ENCODE results near the gene FBXO27.

The FBXO27 gene

GRCh38 chr19:38974624-38975213, 57.6 kb downstream of the FBXO27 start:
- Histone ChIP-seq H4K20me1 (ENCODE audit: insufficient read depth, low read length) (no peaks in the 10 kb centered on the region), H3F3A (ENCODE audit: insufficient read depth, low read length) (no peaks in the 10 kb centered on the region), H3K9me3 (replicated peaks; ENCODE audit: insufficient read depth, low read length) (no peaks in the 10 kb centered on the region), H3K36me3 (replicated peaks; ENCODE audit: insufficient read depth, low read length) (no peaks in the 10 kb centered on the region), H3K4me3 (ENCODE audit: low read length) (no peak overlapping the region), H3K9ac (ENCODE audit: low read length) (no peak overlapping the region), H3K9me2 (replicated peaks; ENCODE audit: insufficient read depth, low read length) (no peaks in the 10 kb centered on the region), H2AFZ (ENCODE audit: low read length) (no peak overlapping the region), H3K27ac (ENCODE audit: low read length) (no peak overlapping the region), H3K4me1 (ENCODE audit: low read length) (peaks cover 12% of the 10 kb centered on the region), H3K27me3 (replicated peaks; ENCODE audit: insufficient read depth, low read length) (peaks cover 22% of the 10 kb centered on the region), H3K4me2 (ENCODE audit: low read depth, low read length) (no peak overlapping the region), H3K79me2 (ENCODE audit: low read length) (no peaks in the 10 kb centered on the region)
- TF ChIP-seq EZH2phosphoT487 (IDR thresholded peaks at IDR 0.05; ENCODE audit: low read length) (no peak), EZH2 (optimal IDR thresholded peaks at IDR 0.05; ENCODE audit: low read depth, low read length) (no peak)
- no peak for DNase-seq

Data from MM.1S (cell line).